ENCODE measurements around the gene C4BPB. TPM values are rescaled to one million over a fixed set of nuclear protein-coding genes. Genes with fewer than 3 reads are reported as not detected.

Gene C4BPB
- total RNA-seq, 1 donor from 2014 or later, result not detected

DNA sequence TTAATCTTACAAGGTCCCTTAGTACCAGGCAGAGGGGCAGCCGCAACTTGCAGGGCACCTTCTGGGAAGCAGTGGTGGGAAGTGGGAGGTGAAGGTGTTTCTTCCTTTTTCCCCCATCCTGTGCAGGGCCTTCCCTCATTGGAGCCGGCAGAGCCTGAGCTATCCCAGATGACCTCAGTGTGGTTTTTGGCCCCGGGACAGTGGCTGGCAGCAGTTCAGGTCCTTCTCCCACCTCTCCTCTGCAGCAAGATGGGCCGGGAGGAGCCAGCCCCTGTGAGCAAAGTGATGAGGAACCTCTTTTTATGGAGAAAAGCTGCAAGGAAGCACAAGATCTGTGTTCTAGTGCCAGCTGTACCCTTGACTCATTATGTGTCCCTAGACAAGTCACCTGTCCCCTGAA is 28.8 kb upstream of the C4BPB start:
- DNase-seq (ENCODE audit: low read depth, low spot score), result no peak

- no peak for DNase-seq (ENCODE audit: low read depth, low spot score)
Measured at GRCh38 chr1:207060596-207060995, 28.1 kb upstream of the C4BPB start.

DNA sequence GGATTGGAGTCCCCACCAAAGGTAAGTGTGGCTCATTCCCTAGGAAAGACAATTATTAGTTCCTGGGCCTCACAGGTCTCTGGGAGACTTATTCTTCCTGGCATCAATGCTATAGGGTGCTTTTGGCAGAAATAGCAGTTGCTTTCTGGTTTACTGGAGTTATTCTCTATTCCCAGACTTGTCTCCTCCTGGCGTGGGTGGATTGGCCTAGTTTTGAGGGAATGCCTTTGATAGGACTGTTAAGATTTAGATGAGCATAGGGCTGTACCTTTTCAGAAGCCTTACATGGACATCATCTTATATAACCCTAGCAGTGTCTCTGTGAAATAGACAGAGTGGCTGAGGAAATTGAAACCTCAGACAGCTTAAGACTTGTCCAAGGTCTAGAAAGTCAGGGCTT is 26.6 kb upstream of the C4BPB start:
- DNase-seq (ENCODE audit: low read depth, low spot score), result no peak

DNA sequence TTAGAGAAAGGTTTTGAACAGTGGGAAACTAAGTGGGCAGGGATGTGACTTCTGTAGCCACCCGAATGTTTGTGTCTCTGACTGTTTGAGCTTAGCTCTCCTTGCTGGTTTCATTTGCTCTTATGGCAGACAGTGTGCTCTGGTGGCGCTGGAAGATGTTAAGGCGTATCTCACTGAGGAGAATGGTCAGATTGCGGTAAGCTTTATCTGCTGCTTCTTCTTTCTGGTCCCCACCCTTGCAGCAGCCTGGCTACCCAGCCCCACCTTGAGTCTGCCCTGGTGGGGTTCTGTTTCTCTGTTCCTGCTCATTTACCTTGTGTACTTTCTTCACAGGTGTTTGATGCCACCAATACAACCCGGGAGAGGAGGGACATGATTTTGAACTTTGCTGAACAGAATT is 25.6 kb upstream of the C4BPB start:
- DNase-seq (ENCODE audit: low read depth, low spot score), result no peak

DNA sequence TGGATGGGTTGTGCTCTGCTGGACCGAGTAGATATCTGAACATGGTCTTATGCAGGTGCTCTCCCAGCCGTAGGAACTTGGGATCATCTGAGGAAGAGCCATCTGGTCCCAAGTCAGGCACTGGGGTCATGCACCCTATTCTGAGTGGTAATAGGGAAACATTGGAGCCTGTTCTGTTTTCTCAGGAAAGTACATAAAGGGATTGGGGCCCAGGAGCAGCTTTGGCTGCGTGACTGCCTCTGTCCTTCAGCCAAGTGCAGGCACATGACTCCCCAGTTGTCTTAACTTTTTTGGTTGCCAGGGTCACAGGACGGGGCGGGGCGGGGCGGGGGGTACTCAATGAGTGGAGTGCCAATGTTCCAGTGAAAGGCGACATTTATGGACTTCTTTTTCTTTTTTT is 24.1 kb upstream of the C4BPB start:
- no peak for DNase-seq (ENCODE audit: low read depth, low spot score)

GRCh38 chr1:207067185-207067584 is 21.5 kb upstream of the C4BPB start:
- no peak for DNase-seq (ENCODE audit: low read depth, low spot score)

- no peak for DNase-seq (ENCODE audit: low read depth, low spot score)
Measured at GRCh38 chr1:207067665-207068064, 21.0 kb upstream of the C4BPB start.

DNA sequence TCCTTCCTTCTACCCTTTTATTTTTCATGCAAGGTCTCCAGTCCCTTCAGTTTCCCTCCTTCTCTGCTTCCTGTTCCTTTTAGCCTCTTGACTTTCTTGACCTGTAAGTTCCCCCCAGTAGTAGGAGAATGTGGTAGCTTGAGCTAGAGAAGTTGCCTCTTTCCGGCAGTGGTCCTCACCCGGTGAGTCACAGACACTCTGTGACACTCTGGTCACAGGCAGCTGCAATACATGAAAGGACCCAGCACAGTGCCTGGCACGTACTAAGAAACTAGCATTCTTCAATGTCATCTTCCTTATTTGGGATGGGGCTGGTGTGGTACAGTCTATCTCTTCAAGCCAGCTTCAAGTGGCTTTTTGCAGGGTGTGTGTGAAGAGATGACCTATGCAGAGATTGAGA is 19.6 kb upstream of the C4BPB start:
- DNase-seq (ENCODE audit: low read depth, low spot score), result no peak

- no peak for DNase-seq (ENCODE audit: low read depth, low spot score)
Measured at GRCh38 chr1:207069858-207070506, 18.7 kb upstream of the C4BPB start.

DNA sequence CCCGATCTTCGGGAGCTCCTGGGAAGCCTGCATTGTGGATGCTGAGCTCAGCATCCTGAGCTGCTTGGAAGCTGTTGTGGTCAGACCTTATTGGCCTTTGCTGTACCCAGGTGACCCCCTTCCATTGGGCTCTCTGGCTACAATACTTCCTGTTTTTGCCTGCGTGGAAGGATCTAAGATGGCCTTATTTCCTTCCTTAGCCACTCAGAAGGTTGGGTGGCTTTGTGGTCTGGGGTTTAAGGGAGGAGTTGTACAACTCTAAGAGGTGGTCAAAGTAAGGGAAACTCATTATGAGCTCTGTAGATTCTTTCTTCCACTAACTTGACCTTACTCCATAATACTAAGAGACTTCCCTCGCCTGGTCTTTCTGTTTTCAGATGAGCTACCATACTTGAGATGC is 17.8 kb upstream of the C4BPB start:
- DNase-seq (ENCODE audit: low read depth, low spot score), result no peak

DNA sequence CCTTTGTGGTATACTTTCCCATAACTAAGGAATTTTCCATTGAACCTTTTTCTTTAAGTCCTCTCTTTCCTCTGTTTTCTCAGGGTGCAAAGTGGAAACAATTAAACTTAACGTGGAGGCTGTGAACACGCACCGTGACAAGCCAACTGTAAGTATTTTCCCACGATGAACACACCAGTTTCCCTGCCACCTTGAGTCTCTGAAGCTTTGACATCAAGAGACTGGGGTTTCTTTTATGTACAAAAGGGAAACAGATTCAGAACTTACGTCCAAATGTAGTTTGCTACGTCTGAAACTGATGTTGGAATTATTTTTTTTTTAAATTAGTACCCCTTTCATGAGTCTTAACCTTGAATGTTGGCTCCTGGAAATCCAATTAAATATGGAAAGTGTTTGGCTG is 17.2 kb upstream of the C4BPB start:
- no peak for DNase-seq (ENCODE audit: low read depth, low spot score)

GRCh38 chr1:207072233-207072632 is 16.4 kb upstream of the C4BPB start:
- DNase-seq (ENCODE audit: low read depth, low spot score), result no peak

- DNase-seq (ENCODE audit: low read depth, low spot score), result no peak
Measured at GRCh38 chr1:207073906-207074820, 14.5 kb upstream of the C4BPB start.

GRCh38 chr1:207076181-207076955 is 12.3 kb upstream of the C4BPB start:
- DNase-seq (ENCODE audit: low read depth, low spot score), result no peak

- no peak for DNase-seq (ENCODE audit: low read depth, low spot score)
Measured at GRCh38 chr1:207077012-207077411, 11.6 kb upstream of the C4BPB start.

GRCh38 chr1:207077470-207078377 is 10.9 kb upstream of the C4BPB start:
- no peak for DNase-seq (ENCODE audit: low read depth, low spot score)

GRCh38 chr1:207078578-207079132 is 10.0 kb upstream of the C4BPB start:
- DNase-seq (ENCODE audit: low read depth, low spot score), result no peak

DNA sequence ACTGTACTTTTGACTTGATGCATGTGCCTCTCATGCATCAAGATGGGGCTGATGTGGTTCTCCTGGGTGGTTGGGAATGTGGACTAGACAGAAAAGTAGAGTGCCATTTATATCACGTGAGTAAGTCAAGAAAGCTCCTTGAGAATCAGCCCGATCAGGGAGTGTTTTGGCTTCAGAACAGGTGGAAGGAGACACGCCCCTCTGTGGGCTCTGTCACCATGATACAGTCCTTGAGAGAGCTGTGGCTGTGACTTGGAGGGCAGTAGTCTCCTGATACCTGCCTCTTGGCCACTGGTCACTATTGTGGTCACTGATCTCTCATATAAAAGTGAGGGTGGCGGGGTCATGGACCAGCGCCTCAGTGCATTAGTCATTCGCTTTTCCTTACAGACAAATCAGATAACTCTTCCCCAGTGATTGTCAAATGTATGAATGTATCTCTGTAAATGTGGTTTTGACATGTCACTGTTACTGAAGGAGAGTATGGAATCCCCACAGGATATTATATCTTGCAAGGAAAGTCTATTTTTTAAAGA is 8.9 kb upstream of the C4BPB start:
- no peak for DNase-seq (ENCODE audit: low read depth, low spot score)

DNA sequence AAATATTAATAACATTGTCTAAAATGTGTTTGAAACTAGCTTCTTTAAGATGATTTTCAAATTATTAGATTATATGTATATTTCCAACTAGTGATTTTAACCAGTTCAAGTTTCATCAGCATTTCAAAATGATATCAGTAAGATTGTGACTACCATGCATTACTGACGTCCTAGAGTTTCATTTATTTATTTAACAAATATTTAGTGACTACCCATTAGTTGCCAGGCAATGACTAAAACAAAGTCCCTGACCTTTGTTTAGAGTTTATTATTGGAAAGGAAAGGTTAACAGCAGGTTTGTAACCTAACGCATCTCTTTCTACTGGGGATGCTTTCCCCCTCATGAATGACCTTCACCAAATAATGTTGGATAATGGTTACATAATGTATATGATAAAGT is 7.6 kb upstream of the C4BPB start:
- DNase-seq (ENCODE audit: low read depth, low spot score), result no peak

GRCh38 chr1:207081806-207082205 is 6.9 kb upstream of the C4BPB start:
- no peak for DNase-seq (ENCODE audit: low read depth, low spot score)

GRCh38 chr1:207084232-207084631 is 4.4 kb upstream of the C4BPB start:
- DNase-seq (ENCODE audit: low read depth, low spot score), result no peak

Data from pulmonary artery endothelial cell (primary cell).